Gastrocnemius medialis (tissue), 4 donors: ENCODE data around the gene PA2G4.

Experiments used
- CTCF ChIP-seq, 5 experiments: fragments of 450-650 bp in 3 of 5; fragments of 200-600 bp in 2 of 5; sonication (generic) in 2 of 5; IDR thresholded peaks in 4 of 5; conservative IDR thresholded peaks in 1 of 5; 1 replicate in 4 of 5; 2 replicates in 1 of 5; pipeline ENCODE4 v1.5.1; 2016 to 2019; ENCODE audit warnings: antibody characterized with exemption in 5 of 5, mild to moderate bottlenecking in 3 of 5, moderate library complexity in 3 of 5
- POLR2A ChIP-seq, 2 donors: fragments of 450-650 bp; IDR thresholded peaks; one replicate each; pipeline ENCODE4 v1.6.1; 2017; ENCODE audit warnings: antibody characterized with exemption in 2 of 2, mild to moderate bottlenecking in 2 of 2, moderate library complexity in 2 of 2

- TF ChIP-seq CTCF (IDR thresholded peaks at IDR 0.05 in 4 of 5, conservative IDR thresholded peaks at IDR 0.05 in 1 of 5): no peak
- no peak for TF ChIP-seq POLR2A (IDR thresholded peaks at IDR 0.05)
Observed at GRCh38 chr12:56120158-56120846, 15.9 kb downstream of the PA2G4 start.
